HFFc6 (cell line): ENCODE measurements around the gene PAF1. TPM values are rescaled to one million over a fixed set of nuclear protein-coding genes. Genes with fewer than 3 reads are reported as not detected.
"Not testable (repeated sequence)": the region's sequence is repeated elsewhere in the genome, so short reads cannot be mapped to it uniquely, and the experiment has no call there.

Source experiments
- DNase-seq: peaks from one replicate; pipeline ENCODE4 v3.0.0-alpha.2; 2018
- H3K27ac Mint-ChIP-seq: 2 replicates; pipeline ENCODE4 v1.8.0; 2020; ENCODE audit warnings: mild to moderate bottlenecking, mixed read lengths
- H3K27me3 Mint-ChIP-seq: 2 replicates; pipeline ENCODE4 v1.8.0; 2021; ENCODE audit warnings: mild to moderate bottlenecking, moderate library complexity, mixed read lengths; ENCODE audit not compliant: insufficient read depth
- H3K36me3 Mint-ChIP-seq: 2 replicates; pipeline ENCODE4 v1.8.0; 2021; ENCODE audit warnings: low read depth, mixed read lengths
- H3K4me1 Mint-ChIP-seq: 2 replicates; pipeline ENCODE4 v1.8.0; 2020; ENCODE audit warnings: low read depth, mixed read lengths
- H3K4me3 Mint-ChIP-seq: 2 replicates; pipeline ENCODE4 v1.8.0; 2020; ENCODE audit warnings: mild to moderate bottlenecking, moderate library complexity, mixed read lengths
- H3K9me3 Mint-ChIP-seq: 2 replicates; pipeline ENCODE4 v1.8.0; 2020; ENCODE audit warnings: mild to moderate bottlenecking, mixed read lengths
- microRNA-seq: library from miRNA; unstranded; fragments of <30 nt; microRNA quantifications from one replicate; pipeline ENCODE4, GENCODE V29; 2019
- total RNA-seq, 6 experiments: library from RNA; stranded (reverse); fragmentation: NEBNext Ultra II Directional; extraction: Animal tissue kit (Norgen Biotek cat#: 25700); gene quantifications; 2 replicates in 1 of 6; 3 replicates in 5 of 6; pipeline ENCODE4 v1.2.3, GENCODE V29; 2021
- TF ChIP-seq, protein P1 (sequence below): fragments of 200-600 bp; sonication (generic); IDR thresholded peaks from 2 replicates; pipeline ENCODE4 v1.5.0; 2021; ENCODE audit warnings: antibody characterized with exemption, mild to moderate bottlenecking

The PAF1 gene
- total RNA-seq, 6 experiments from 2014 or later: 46.8 to 70.0 (median 60.6) TPM

DNA sequence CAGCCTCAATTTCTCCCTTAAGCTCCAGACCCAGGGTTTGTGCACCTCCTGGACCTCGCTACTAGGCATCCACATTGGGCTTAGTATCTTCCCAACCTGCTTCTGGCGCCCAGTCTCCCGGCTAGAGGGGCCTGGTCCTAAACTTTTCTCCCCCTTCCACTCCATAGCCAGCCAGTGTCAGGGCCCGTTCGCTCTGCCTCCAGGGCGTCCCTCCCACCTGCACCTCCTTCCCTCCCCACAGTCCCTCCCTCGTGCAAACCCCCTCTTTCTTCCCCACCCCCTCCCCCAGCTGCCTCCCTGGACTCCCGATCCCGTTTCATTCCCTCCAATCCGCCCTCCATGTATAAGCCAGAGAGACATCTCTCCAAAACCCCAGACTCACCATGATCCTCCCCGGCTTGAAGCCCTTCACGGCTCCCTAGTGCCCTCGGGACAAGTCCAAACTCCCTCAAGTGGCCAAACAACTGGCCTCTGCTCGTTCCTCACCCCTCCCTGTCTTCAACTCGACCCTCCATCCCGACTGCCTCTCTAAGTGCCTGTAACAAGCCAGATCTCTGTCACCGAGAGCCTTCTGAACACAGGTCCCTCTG lies 49.7 kb downstream of the PAF1 start:
- H3K27ac Mint-ChIP-seq: peak overlapping the region; percentile 84
- H3K4me3 Mint-ChIP-seq: peak overlapping the region; percentile 93
- no peak for DNase-seq
- peaks cover 50% of the 10 kb centered on the region for H3K4me1 Mint-ChIP-seq
- H3K9me3 Mint-ChIP-seq: no peaks in the 10 kb centered on the region
- TF ChIP-seq, protein P1, sequence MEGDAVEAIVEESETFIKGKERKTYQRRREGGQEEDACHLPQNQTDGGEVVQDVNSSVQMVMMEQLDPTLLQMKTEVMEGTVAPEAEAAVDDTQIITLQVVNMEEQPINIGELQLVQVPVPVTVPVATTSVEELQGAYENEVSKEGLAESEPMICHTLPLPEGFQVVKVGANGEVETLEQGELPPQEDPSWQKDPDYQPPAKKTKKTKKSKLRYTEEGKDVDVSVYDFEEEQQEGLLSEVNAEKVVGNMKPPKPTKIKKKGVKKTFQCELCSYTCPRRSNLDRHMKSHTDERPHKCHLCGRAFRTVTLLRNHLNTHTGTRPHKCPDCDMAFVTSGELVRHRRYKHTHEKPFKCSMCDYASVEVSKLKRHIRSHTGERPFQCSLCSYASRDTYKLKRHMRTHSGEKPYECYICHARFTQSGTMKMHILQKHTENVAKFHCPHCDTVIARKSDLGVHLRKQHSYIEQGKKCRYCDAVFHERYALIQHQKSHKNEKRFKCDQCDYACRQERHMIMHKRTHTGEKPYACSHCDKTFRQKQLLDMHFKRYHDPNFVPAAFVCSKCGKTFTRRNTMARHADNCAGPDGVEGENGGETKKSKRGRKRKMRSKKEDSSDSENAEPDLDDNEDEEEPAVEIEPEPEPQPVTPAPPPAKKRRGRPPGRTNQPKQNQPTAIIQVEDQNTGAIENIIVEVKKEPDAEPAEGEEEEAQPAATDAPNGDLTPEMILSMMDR: no peak
- peaks cover 23% of the 10 kb centered on the region for H3K36me3 Mint-ChIP-seq
- H3K27me3 Mint-ChIP-seq: peaks cover 5% of the 10 kb centered on the region

DNA sequence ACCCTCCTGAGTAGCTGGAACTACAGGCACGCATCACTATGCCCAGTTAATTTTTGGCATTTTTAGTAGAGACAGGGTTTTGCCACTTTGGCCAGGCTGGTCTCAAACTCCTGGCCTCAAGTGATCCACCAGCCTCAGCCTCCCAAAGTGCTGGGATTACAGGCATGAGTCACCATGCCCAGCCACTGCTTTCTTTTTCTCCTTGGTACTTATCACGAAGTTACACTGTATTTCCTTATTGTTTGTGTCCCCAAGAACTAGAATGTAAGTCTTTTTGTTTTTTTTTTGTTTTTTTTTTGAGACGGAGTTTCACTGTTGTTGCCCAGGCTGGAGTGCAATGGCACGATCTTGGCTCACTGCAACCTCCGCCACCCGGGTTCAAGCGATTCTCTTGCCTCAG lies 50.8 kb downstream of the PAF1 start:
- DNase-seq, H3K27ac Mint-ChIP-seq, H3K27me3 Mint-ChIP-seq, H3K9me3 Mint-ChIP-seq: not testable (repeated sequence)
- Mint-ChIP-seq H3K4me3 (peak overlapping the region; percentile 93), H3K4me1 (peaks cover 39% of the 10 kb centered on the region), H3K36me3 (peaks cover 19% of the 10 kb centered on the region)

DNA sequence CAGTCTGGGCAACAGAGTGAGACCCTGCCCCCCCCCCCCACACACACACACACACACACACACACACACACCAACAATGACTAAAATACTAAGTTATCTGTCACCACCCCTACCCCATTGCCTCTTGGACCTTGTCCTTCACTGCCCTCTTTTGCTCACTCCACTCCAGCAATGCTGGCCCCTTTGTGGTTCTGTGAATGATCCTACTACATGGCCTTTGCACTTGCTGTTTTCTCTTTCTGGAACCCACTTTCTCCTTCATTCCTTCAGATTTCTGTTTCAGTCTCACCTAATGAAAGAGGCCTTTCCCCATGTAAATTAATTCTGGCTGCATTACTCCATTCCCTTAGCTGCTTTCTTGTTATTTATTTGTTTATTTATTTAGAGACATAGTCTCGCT lies 51.2 kb downstream of the PAF1 start:
- DNase-seq: no peak
- Mint-ChIP-seq H3K36me3 (peaks cover 16% of the 10 kb centered on the region), H3K27me3 (peaks cover 12% of the 10 kb centered on the region), H3K4me3 (peak overlapping the region; percentile 93; the same call in 1 of the 2 replicates), H3K27ac (no peak overlapping the region), H3K4me1 (peaks cover 34% of the 10 kb centered on the region), H3K9me3 (no peaks in the 10 kb centered on the region)
- TF ChIP-seq, protein P1: no peak

DNA sequence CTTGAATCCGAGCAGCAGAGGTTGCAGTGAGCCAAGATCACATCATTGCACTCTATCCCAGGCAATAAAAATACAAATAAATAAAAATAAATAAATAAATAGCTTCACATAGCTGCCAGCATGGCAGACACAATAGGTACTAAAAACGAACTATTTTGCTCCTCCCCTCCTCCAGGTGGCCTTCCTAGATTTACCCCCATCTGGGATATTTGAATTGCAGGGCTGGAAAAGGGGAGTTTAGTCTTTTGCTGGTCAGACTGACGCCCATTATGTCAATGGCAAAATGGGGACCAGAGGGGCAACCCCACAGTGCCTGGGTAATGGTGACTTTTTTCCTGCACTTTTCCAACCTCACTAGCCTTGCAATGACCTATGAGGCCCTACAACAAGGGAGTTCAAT lies 54.4 kb downstream of the PAF1 start:
- Mint-ChIP-seq H3K36me3 (no peaks in the 10 kb centered on the region), H3K9me3 (no peaks in the 10 kb centered on the region), H3K4me3 (no peak overlapping the region), H3K4me1 (peaks cover 16% of the 10 kb centered on the region), H3K27ac (no peak overlapping the region), H3K27me3 (peaks cover 8% of the 10 kb centered on the region)
- no peak for DNase-seq
- TF ChIP-seq, protein P1: no peak

Small RNAs within 50 kb of the gene (microRNA-seq; reads per million reads assigned to microRNA genes)
- gene MIR4530: not detected

Other genes starting within 250 kb of the PAF1 start
- not detected for gene NCCRP1, start 194.1 kb downstream of the PAF1 start, total RNA-seq
- gene SYCN, start 186.8 kb downstream of the PAF1 start, total RNA-seq: not detected
- gene IFNL3, start 146.1 kb downstream of the PAF1 start, total RNA-seq: not detected
- gene IFNL4, start 142.2 kb downstream of the PAF1 start, total RNA-seq: not detected
- gene IFNL2, start 122.7 kb downstream of the PAF1 start, total RNA-seq: not detected
- gene IFNL1, start 94.7 kb downstream of the PAF1 start, total RNA-seq: not detected
- under 1 TPM in 2 of 6 experiments, not detected in 4; 0.07 to 0.14 TPM for gene LRFN1, start 70.2 kb downstream of the PAF1 start, total RNA-seq
- 1 to 10 TPM in 1 of 6 experiments, under 1 TPM in 5; 0.37 to 1.1 (median 0.77) TPM for gene GMFG, start 55.1 kb downstream of the PAF1 start, total RNA-seq
- gene SAMD4B, start 48.7 kb downstream of the PAF1 start, total RNA-seq: 100 to 1,000 TPM; 107 to 133 (median 124) TPM
- gene MED29, start 272 bp upstream of the PAF1 start, total RNA-seq: 10 to 100 TPM; 38.2 to 48.5 (median 45.2) TPM
- gene ZFP36, start 15.7 kb upstream of the PAF1 start, total RNA-seq: 10 to 100 TPM; 30.9 to 81.6 (median 68.5) TPM
- gene PLEKHG2, start 21.6 kb upstream of the PAF1 start, total RNA-seq: 10 to 100 TPM; 38.3 to 56.0 (median 45.7) TPM
- gene RPS16, start 44.8 kb upstream of the PAF1 start, total RNA-seq: 1,000 to 10,000 TPM; 1,647 to 2,008 (median 1,885) TPM
- gene SUPT5H, start 54.5 kb upstream of the PAF1 start, total RNA-seq: 100 to 1,000 TPM; 102 to 129 (median 107) TPM
- gene TIMM50, start 89.7 kb upstream of the PAF1 start, total RNA-seq: 100 to 1,000 TPM in 1 of 6 experiments, 10 to 100 TPM in 5; 86.2 to 104 (median 92.5) TPM
- gene DLL3, start 107.8 kb upstream of the PAF1 start, total RNA-seq: under 1 TPM in 2 of 6 experiments, not detected in 4; 0.38 to 0.45 TPM
- not detected for gene SELENOV, start 124.0 kb upstream of the PAF1 start, total RNA-seq
- gene EID2B, start 141.7 kb upstream of the PAF1 start, total RNA-seq: 1 to 10 TPM; 2.2 to 3.7 (median 3.3) TPM
- 10 to 100 TPM; 18.4 to 23.4 (median 19.0) TPM for gene EID2, start 149.1 kb upstream of the PAF1 start, total RNA-seq
- gene LGALS13, start 211.4 kb upstream of the PAF1 start, total RNA-seq: not detected